ENCODE results near the gene EPHA1. TPM values are rescaled to one million over a fixed set of nuclear protein-coding genes. Genes with fewer than 3 reads are reported as not detected.

EPHA1 gene
- total and polyA plus RNA-seq, 2 donors (not counting 1 experiment from before 2014, with no cell fraction given), result 0.39 to 0.49 TPM

GRCh38 chr7:143448429-143448828 lies 39.8 kb upstream of the EPHA1 start:
- H3K79me2 ChIP-seq (ENCODE audit: control insufficient read depth, insufficient read depth, low read length), result no peaks in the 10 kb centered on the region
- TF ChIP-seq CTCF (IDR thresholded peaks at IDR 0.05) (no peak), EZH2 (IDR thresholded peaks at IDR 0.05; ENCODE audit: borderline replicate concordance, insufficient read depth, low read depth, low read length, poor library complexity, severe bottlenecking) (no peak)
- H3K4me3 ChIP-seq (ENCODE audit: control extremely low read depth in 1 of 5, extremely low read depth in 1 of 5, insufficient read depth in 1 of 5, low read depth in 2 of 5, low read length in 4 of 5), result no peak overlapping the region
- 100% methylated on average over 2 of the region's 5 CpGs for WGBS (ENCODE audit: insufficient coverage)
- H3K4me1 ChIP-seq (ENCODE audit: control insufficient read depth in 2 of 2, insufficient read depth in 2 of 2, low read length in 2 of 2), result no peaks in the 10 kb centered on the region
- CTCF ChIA-PET, result no interaction called here
- H3K27ac ChIP-seq (ENCODE audit: low read length in 2 of 2), result no peak overlapping the region
- H3K9me3 ChIP-seq (ENCODE audit: control extremely low read depth in 1 of 3, control insufficient read depth in 2 of 3, insufficient read depth in 1 of 3, low read length in 2 of 3), result no peaks in the 10 kb centered on the region
- POLR2A ChIA-PET, result no interaction called here
- H3K27me3 Mint-ChIP-seq, result peaks cover 8% of the 10 kb centered on the region
- no peak overlapping the region for H3K4me2 ChIP-seq (replicated peaks; ENCODE audit: low read depth, low read length, poor library complexity, severe bottlenecking)
- H3K27ac Mint-ChIP-seq, result no peak overlapping the region
- intact Hi-C loops (cut with micrococcal nuclease), result no loop called here
- no peaks in the 10 kb centered on the region for H3K4me1 Mint-ChIP-seq
- H3K27me3 ChIP-seq (replicated peaks in 1 of 4; ENCODE audit: control extremely low read depth in 1 of 4, control insufficient read depth in 3 of 4, insufficient read depth in 4 of 4, low read length in 3 of 4), result peaks cover 0 to 7% (median 5%) of the 10 kb centered on the region in 4 experiments
- ATAC-seq (ENCODE audit: low read depth) (no peak), DNase-seq (no peak)
- no peaks in the 10 kb centered on the region for H4K20me1 ChIP-seq (ENCODE audit: control insufficient read depth, insufficient read depth, low read length, poor library complexity, severe bottlenecking)
- no peaks in the 10 kb centered on the region for H3K36me3 ChIP-seq (replicated peaks in 1 of 2; ENCODE audit: control extremely low read depth in 1 of 2, control insufficient read depth in 1 of 2, extremely low read depth in 1 of 2, insufficient read depth in 2 of 2, low read length in 1 of 2)
- H3K9me3 Mint-ChIP-seq (ENCODE audit: insufficient read depth), result no peaks in the 10 kb centered on the region
- H3K9ac ChIP-seq (ENCODE audit: low read length), result no peak overlapping the region
- H3K4me3 Mint-ChIP-seq, result no peak overlapping the region
- no peak overlapping the region for H2AFZ ChIP-seq (ENCODE audit: insufficient read depth, low read depth, low read length, poor library complexity, severe bottlenecking)

DNA sequence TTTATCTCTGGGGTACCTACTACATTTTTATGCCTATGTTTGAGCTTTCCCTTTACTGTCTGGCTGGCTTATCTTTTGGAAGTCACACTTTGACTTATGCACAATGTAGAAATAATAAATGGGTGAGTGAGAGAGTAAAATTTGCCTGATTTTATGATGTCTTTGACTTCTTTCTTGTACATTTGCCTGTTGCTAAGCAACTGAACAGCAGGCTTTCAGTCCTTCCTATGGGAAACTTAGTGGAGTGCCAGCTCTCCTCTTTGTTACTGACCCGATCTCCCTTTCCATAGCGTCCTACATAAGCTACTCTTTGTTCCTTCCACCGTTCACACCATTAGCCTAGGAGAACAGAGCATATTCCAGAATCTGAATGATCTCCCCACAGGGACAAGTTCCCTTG lies 38.8 kb upstream of the EPHA1 start:
- Histone ChIP-seq H3K4me2 (replicated peaks; ENCODE audit: low read depth, low read length, poor library complexity, severe bottlenecking) (no peak overlapping the region), H4K20me1 (ENCODE audit: control insufficient read depth, insufficient read depth, low read length, poor library complexity, severe bottlenecking) (no peaks in the 10 kb centered on the region), H3K4me1 (ENCODE audit: control insufficient read depth in 2 of 2, insufficient read depth in 2 of 2, low read length in 2 of 2) (no peaks in the 10 kb centered on the region), H3K79me2 (ENCODE audit: control insufficient read depth, insufficient read depth, low read length) (no peaks in the 10 kb centered on the region), H3K36me3 (replicated peaks in 1 of 2; ENCODE audit: control extremely low read depth in 1 of 2, control insufficient read depth in 1 of 2, extremely low read depth in 1 of 2, insufficient read depth in 2 of 2, low read length in 1 of 2) (no peaks in the 10 kb centered on the region), H3K27ac (ENCODE audit: low read length in 2 of 2) (no peak overlapping the region), H3K9ac (ENCODE audit: low read length) (no peak overlapping the region), H2AFZ (ENCODE audit: insufficient read depth, low read depth, low read length, poor library complexity, severe bottlenecking) (no peak overlapping the region), H3K4me3 (ENCODE audit: control extremely low read depth in 1 of 5, extremely low read depth in 1 of 5, insufficient read depth in 1 of 5, low read depth in 2 of 5, low read length in 4 of 5) (no peak overlapping the region), H3K27me3 (replicated peaks in 1 of 4; ENCODE audit: control extremely low read depth in 1 of 4, control insufficient read depth in 3 of 4, insufficient read depth in 4 of 4, low read length in 3 of 4) (peaks cover 0 to 7% (median 5%) of the 10 kb centered on the region in 4 experiments), H3K9me3 (ENCODE audit: control extremely low read depth in 1 of 3, control insufficient read depth in 2 of 3, insufficient read depth in 1 of 3, low read length in 2 of 3) (no peaks in the 10 kb centered on the region)
- ATAC-seq (ENCODE audit: low read depth), result no peak
- H3K9me3 Mint-ChIP-seq (ENCODE audit: insufficient read depth), result no peaks in the 10 kb centered on the region
- no peaks in the 10 kb centered on the region for H3K4me1 Mint-ChIP-seq
- H3K27ac Mint-ChIP-seq, result no peak overlapping the region
- intact Hi-C loops (cut with micrococcal nuclease), result no loop called here
- 94% methylated on average over 2 of the region's 3 CpGs for WGBS (ENCODE audit: insufficient coverage)
- no peak for DNase-seq
- H3K27me3 Mint-ChIP-seq, result peaks cover 12% of the 10 kb centered on the region
- ChIA-PET POLR2A (no interaction called here), CTCF (no interaction called here)
- TF ChIP-seq EZH2 (IDR thresholded peaks at IDR 0.05; ENCODE audit: borderline replicate concordance, insufficient read depth, low read depth, low read length, poor library complexity, severe bottlenecking), result no peak
- TF ChIP-seq CTCF (IDR thresholded peaks at IDR 0.05), result no peak
- H3K4me3 Mint-ChIP-seq, result no peak overlapping the region
